H9 (cell line): ENCODE data around the gene DPP3. TPM values are rescaled to one million over a fixed set of nuclear protein-coding genes. Genes with fewer than 3 reads are reported as not detected.

Source experiments
- DNase-seq: peaks from one replicate; pipeline ENCODE4 v3.0.0-alpha.2; 2017
- H2AFZ ChIP-seq: one replicate; pipeline ENCODE4 v1.6.1; 2013; ENCODE audit warnings: mild to moderate bottlenecking, low read length, control low read depth, moderate library complexity
- H2AK5ac ChIP-seq: 2 replicates; pipeline ENCODE4 v1.6.1; 2013; ENCODE audit warnings: low read length, control low read depth, mixed read lengths; ENCODE audit not compliant: insufficient read length
- H2BK120ac ChIP-seq: one replicate; pipeline ENCODE4 v1.6.1; 2013; ENCODE audit warnings: low read depth, mild to moderate bottlenecking, low read length, control low read depth, inconsistent platforms; ENCODE audit not compliant: poor library complexity, severe bottlenecking
- H2BK12ac ChIP-seq: 2 replicates; pipeline ENCODE4 v1.6.1; 2013; ENCODE audit warnings: low read length, control low read depth, mixed read lengths, low read depth; ENCODE audit not compliant: insufficient read length
- H2BK15ac ChIP-seq: 2 replicates; pipeline ENCODE4 v1.6.1; 2013; ENCODE audit warnings: low read depth, low read length, control low read depth
- H2BK20ac ChIP-seq: one replicate; pipeline ENCODE4 v1.6.1; 2013; ENCODE audit warnings: low read depth, mild to moderate bottlenecking, low read length, control low read depth, inconsistent platforms; ENCODE audit not compliant: poor library complexity, severe bottlenecking
- H2BK5ac ChIP-seq: 2 replicates; pipeline ENCODE4 v1.6.1; 2013; ENCODE audit warnings: low read length, control low read depth, mixed read lengths; ENCODE audit not compliant: insufficient read length
- H3K14ac ChIP-seq: 2 replicates; pipeline ENCODE4 v1.6.1; 2013; ENCODE audit warnings: low read length, control low read depth; ENCODE audit not compliant: insufficient read depth
- H3K18ac ChIP-seq: 2 replicates; pipeline ENCODE4 v1.6.1; 2013; ENCODE audit warnings: low read depth, mild to moderate bottlenecking, mixed read lengths, low read length, control low read depth; ENCODE audit not compliant: insufficient read length
- H3K23ac ChIP-seq: 2 replicates; pipeline ENCODE4 v1.6.1; 2013; ENCODE audit warnings: low read length, control low read depth, mixed read lengths, low read depth; ENCODE audit not compliant: insufficient read length
- H3K23me2 ChIP-seq: 2 replicates; pipeline ENCODE4 v1.6.1; 2013; ENCODE audit warnings: low read depth, mild to moderate bottlenecking, mixed read lengths, low read length, control low read depth; ENCODE audit not compliant: insufficient read length, poor library complexity, severe bottlenecking
- H3K27ac ChIP-seq: 2 replicates; pipeline ENCODE4 v1.5.1; 2013; ENCODE audit warnings: low read length, control low read depth, mixed read lengths, low read depth; ENCODE audit not compliant: insufficient read length
- H3K27me3 ChIP-seq: 2 replicates; pipeline ENCODE4 v1.6.1; 2013; ENCODE audit warnings: low read length, control low read depth, inconsistent platforms; ENCODE audit not compliant: insufficient read depth
- H3K4ac ChIP-seq: 2 replicates; pipeline ENCODE4 v1.6.1; 2013; ENCODE audit warnings: low read depth, mild to moderate bottlenecking, control low read depth, inconsistent platforms, low read length, moderate library complexity
- H3K4me1 ChIP-seq: 2 replicates; pipeline ENCODE4 v1.6.1; 2013; ENCODE audit warnings: low read length, control low read depth, inconsistent platforms; ENCODE audit not compliant: insufficient read depth
- H3K4me2 ChIP-seq: 2 replicates; pipeline ENCODE4 v1.6.1; 2013; ENCODE audit warnings: low read length, control low read depth, mixed read lengths; ENCODE audit not compliant: insufficient read length, insufficient read depth
- H3K56ac ChIP-seq: 2 replicates; pipeline ENCODE4 v1.6.1; 2013; ENCODE audit warnings: low read depth, mild to moderate bottlenecking, mixed read lengths, low read length, control low read depth; ENCODE audit not compliant: insufficient read length
- H3K79me1 ChIP-seq: 2 replicates; pipeline ENCODE4 v1.6.1; 2013; ENCODE audit warnings: low read depth, mild to moderate bottlenecking, moderate library complexity, low read length, control low read depth, inconsistent platforms; ENCODE audit not compliant: insufficient read depth, poor library complexity, severe bottlenecking
- H3K79me2 ChIP-seq: 2 replicates; pipeline ENCODE4 v1.6.1; 2013; ENCODE audit warnings: low read length, control low read depth, inconsistent platforms; ENCODE audit not compliant: insufficient read depth
- H3K9ac ChIP-seq: 2 replicates; pipeline ENCODE4 v1.6.1; 2013; ENCODE audit warnings: low read length, control low read depth, mixed read lengths; ENCODE audit not compliant: insufficient read length; ENCODE audit errors: extremely low read depth
- H3K9me3 ChIP-seq: one replicate; pipeline ENCODE4 v1.6.1; 2013; ENCODE audit warnings: low read depth, low read length, inconsistent platforms; ENCODE audit not compliant: control insufficient read depth
- H3T11ph ChIP-seq: one replicate; pipeline ENCODE4 v1.6.1; 2013; ENCODE audit warnings: mild to moderate bottlenecking, low read length, control low read depth, inconsistent platforms
- H4K20me1 ChIP-seq: one replicate; pipeline ENCODE4 v1.6.1; 2013; ENCODE audit not compliant: control insufficient read depth, insufficient read length, insufficient read depth
- H4K5ac ChIP-seq: 2 replicates; pipeline ENCODE4 v1.6.1; 2013; ENCODE audit warnings: low read depth, mild to moderate bottlenecking, mixed read lengths, low read length, control low read depth; ENCODE audit not compliant: insufficient read length
- H4K8ac ChIP-seq: replicated peaks from 2 replicates; pipeline ENCODE4 v1.6.1; 2013; ENCODE audit warnings: low read length, control low read depth, mixed read lengths, low read depth; ENCODE audit not compliant: insufficient read length
- H4K91ac ChIP-seq: 2 replicates; pipeline ENCODE4 v1.6.1; 2013; ENCODE audit warnings: low read depth, mild to moderate bottlenecking, moderate library complexity, mixed read lengths, low read length, control low read depth; ENCODE audit not compliant: insufficient read length
- H3K27ac Mint-ChIP-seq, 3 experiments: 2 replicates in 2 of 3; 3 replicates in 1 of 3; pipeline ENCODE4 v1.8.0; 2020 to 2021; ENCODE audit warnings: mixed read lengths in 3 of 3, mild to moderate bottlenecking in 1 of 3, moderate library complexity in 1 of 3
- H3K27me3 Mint-ChIP-seq: 2 replicates; pipeline ENCODE4 v1.8.0; 2021; ENCODE audit warnings: low read depth, mild to moderate bottlenecking, moderate library complexity, mixed read lengths
- H3K36me3 Mint-ChIP-seq, 3 experiments: 2 replicates in 2 of 3; 3 replicates in 1 of 3; pipeline ENCODE4 v1.8.0; 2020 to 2021; ENCODE audit warnings: low read depth in 3 of 3, mixed read lengths in 3 of 3; ENCODE audit not compliant: insufficient read depth in 1 of 3
- H3K4me1 Mint-ChIP-seq, 2 experiments: 2 replicates each; pipeline ENCODE4 v1.8.0; 2020; ENCODE audit warnings: mixed read lengths in 2 of 2
- H3K4me3 Mint-ChIP-seq, 2 experiments: 2 replicates in 1 of 2; 3 replicates in 1 of 2; pipeline ENCODE4 v1.8.0; 2020 to 2021; ENCODE audit warnings: mild to moderate bottlenecking in 2 of 2, mixed read lengths in 2 of 2, moderate library complexity in 1 of 2
- H3K9me3 Mint-ChIP-seq, 2 experiments: 2 replicates in 1 of 2; 3 replicates in 1 of 2; pipeline ENCODE4 v1.8.0; 2020; ENCODE audit warnings: mild to moderate bottlenecking in 2 of 2, mixed read lengths in 2 of 2, moderate library complexity in 1 of 2
- WGBS: extraction: QIAGEN DNeasy Blood & Tissue Kit; methylation state at CpG from one replicate; pipeline ENCODE4 v1.1.7; 2013; ENCODE audit warnings: missing lambda C conversion rate, low lambda C conversion rate, mixed read lengths; ENCODE audit not compliant: insufficient read length; ENCODE audit errors: extremely low coverage; 5-methylcytosine and 5-hydroxymethylcytosine counted together
- total RNA-seq: library from RNA; stranded (reverse); gene quantifications from 2 replicates; pipeline ENCODE4 v1.2.1, GENCODE V29; 2021
- TF ChIP-seq, protein P1 (sequence below): fragments of 200-600 bp; sonication (generic); conservative IDR thresholded peaks from 3 replicates; pipeline ENCODE4 v1.8.0; 2021; ENCODE audit warnings: antibody characterized with exemption, mild to moderate bottlenecking

DPP3 gene
- total RNA-seq, 1 experiment from 2014 or later, result 85.3 TPM

DNA sequence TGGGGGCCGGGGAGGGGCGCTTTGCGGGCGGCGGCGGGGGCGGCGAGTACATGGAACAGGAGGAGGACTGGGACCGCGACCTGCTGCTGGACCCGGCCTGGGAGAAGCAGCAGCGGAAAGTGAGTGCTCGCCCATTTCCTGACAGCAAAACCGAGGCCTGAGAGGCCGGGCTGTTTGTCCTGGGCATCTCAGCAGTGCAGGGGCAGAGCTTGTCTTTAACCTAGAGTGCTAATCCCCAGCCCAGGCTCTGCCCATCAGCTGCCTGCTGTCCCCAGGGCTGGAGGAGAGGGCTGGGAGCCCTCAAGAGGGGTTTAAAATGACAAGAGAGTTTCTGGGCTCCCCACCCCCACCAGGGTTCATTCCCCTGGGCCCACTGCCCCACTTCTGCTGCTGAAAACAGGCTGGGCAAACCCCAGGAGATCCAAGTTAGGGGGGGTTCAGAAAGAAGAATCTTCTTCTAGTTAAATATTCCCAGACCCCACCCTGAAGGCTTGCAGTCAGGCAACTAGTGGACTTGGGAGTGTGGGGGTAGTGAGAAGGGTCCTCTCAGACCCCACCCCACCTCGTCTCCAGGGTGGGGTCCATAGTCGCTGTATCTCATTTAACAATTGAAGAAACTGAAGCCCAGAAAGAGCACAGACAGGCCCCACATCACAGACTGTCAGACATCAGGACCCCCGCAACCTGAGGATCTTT lies 66.9 kb downstream of the DPP3 start:
- Histone ChIP-seq H4K8ac (no peak overlapping the region), H3K18ac (no peak overlapping the region), H2BK12ac (no peak overlapping the region), H3K4me2 (peak overlapping the region; percentile 57), H3K9ac (no peak overlapping the region), H3K27ac (no peak overlapping the region), H3K4me1 (no peaks in the 10 kb centered on the region), H3K23ac (no peak overlapping the region), H3K9me3 (no peaks in the 10 kb centered on the region), H3K56ac (no peak overlapping the region), H3K23me2 (no peaks in the 10 kb centered on the region), H2BK5ac (no peak overlapping the region), H2BK15ac (no peak overlapping the region), H3K27me3 (no peaks in the 10 kb centered on the region), H3K14ac (no peak overlapping the region), H4K20me1 (no peaks in the 10 kb centered on the region), H3K79me1 (no peaks in the 10 kb centered on the region), H2BK120ac (no peak overlapping the region), H2AK5ac (no peak overlapping the region), H3T11ph (no peak overlapping the region), H3K4ac (no peak overlapping the region), H4K91ac (no peak overlapping the region), H4K5ac (no peak overlapping the region), H2AFZ (no peak overlapping the region), H2BK20ac (no peak overlapping the region), H3K79me2 (no peaks in the 10 kb centered on the region)
- H3K4me1 Mint-ChIP-seq, result peaks cover 37 to 38% of the 10 kb centered on the region in 2 experiments
- no CpG with 5 or more reads among the region's 18 CpGs for WGBS
- DNase-seq, result no peak
- TF ChIP-seq, protein P1, sequence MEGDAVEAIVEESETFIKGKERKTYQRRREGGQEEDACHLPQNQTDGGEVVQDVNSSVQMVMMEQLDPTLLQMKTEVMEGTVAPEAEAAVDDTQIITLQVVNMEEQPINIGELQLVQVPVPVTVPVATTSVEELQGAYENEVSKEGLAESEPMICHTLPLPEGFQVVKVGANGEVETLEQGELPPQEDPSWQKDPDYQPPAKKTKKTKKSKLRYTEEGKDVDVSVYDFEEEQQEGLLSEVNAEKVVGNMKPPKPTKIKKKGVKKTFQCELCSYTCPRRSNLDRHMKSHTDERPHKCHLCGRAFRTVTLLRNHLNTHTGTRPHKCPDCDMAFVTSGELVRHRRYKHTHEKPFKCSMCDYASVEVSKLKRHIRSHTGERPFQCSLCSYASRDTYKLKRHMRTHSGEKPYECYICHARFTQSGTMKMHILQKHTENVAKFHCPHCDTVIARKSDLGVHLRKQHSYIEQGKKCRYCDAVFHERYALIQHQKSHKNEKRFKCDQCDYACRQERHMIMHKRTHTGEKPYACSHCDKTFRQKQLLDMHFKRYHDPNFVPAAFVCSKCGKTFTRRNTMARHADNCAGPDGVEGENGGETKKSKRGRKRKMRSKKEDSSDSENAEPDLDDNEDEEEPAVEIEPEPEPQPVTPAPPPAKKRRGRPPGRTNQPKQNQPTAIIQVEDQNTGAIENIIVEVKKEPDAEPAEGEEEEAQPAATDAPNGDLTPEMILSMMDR, result no peak
- H3K9me3 Mint-ChIP-seq, result no peaks in the 10 kb centered on the region; a peak in 1 of 5 replicates
- no peaks in the 10 kb centered on the region; the same call in 1 of the 2 replicates for H3K27me3 Mint-ChIP-seq
- peak overlapping the region in 2 of 3 experiments; percentile 40 to 54; a peak in 2 of 7 replicates for H3K27ac Mint-ChIP-seq
- H3K4me3 Mint-ChIP-seq, result peak overlapping the region; percentile 82 to 85
- peaks cover 0 to 30% (median 22%) of the 10 kb centered on the region in 3 experiments for H3K36me3 Mint-ChIP-seq
